ENCODE data around the gene SYK.

SYK gene

GRCh38 chr9:90826326-90827020 is 24.9 kb downstream of the SYK start:
- no peaks in the 10 kb centered on the region for H3K27me3 Mint-ChIP-seq
- no peak overlapping the region for H3K27ac Mint-ChIP-seq
- H3K4me3 Mint-ChIP-seq: no peak overlapping the region
- H3K9me3 Mint-ChIP-seq: no peaks in the 10 kb centered on the region
- peaks cover 25% of the 10 kb centered on the region for H3K4me1 Mint-ChIP-seq (ENCODE audit: low read depth)
- H3K36me3 Mint-ChIP-seq (ENCODE audit: low read depth): no peaks in the 10 kb centered on the region

- Mint-ChIP-seq H3K4me3 (peak overlapping the region; percentile 27), H3K27ac (no peak overlapping the region), H3K27me3 (no peaks in the 10 kb centered on the region), H3K4me1 (ENCODE audit: low read depth) (peaks cover 30% of the 10 kb centered on the region), H3K36me3 (ENCODE audit: low read depth) (no peaks in the 10 kb centered on the region), H3K9me3 (no peaks in the 10 kb centered on the region)
These were observed 25.7 kb downstream of the SYK start for GRCh38 chr9:90827181-90827871.

- Mint-ChIP-seq H3K36me3 (ENCODE audit: low read depth) (no peaks in the 10 kb centered on the region), H3K27ac (no peak overlapping the region), H3K27me3 (no peaks in the 10 kb centered on the region), H3K9me3 (no peaks in the 10 kb centered on the region), H3K4me3 (no peak overlapping the region), H3K4me1 (ENCODE audit: low read depth) (peaks cover 35% of the 10 kb centered on the region)
These were observed 28.4 kb downstream of the SYK start for GRCh38 chr9:90830051-90830450.

- Mint-ChIP-seq H3K4me3 (peak overlapping the region; percentile 3), H3K27ac (no peak overlapping the region), H3K4me1 (ENCODE audit: low read depth) (peaks cover 30% of the 10 kb centered on the region), H3K9me3 (no peaks in the 10 kb centered on the region), H3K36me3 (ENCODE audit: low read depth) (no peaks in the 10 kb centered on the region), H3K27me3 (no peaks in the 10 kb centered on the region)
These were observed 29.4 kb downstream of the SYK start for GRCh38 chr9:90830977-90831376.

- Mint-ChIP-seq H3K9me3 (no peaks in the 10 kb centered on the region), H3K27me3 (no peaks in the 10 kb centered on the region), H3K27ac (no peak overlapping the region), H3K4me3 (no peak overlapping the region), H3K4me1 (ENCODE audit: low read depth) (peaks cover 27% of the 10 kb centered on the region), H3K36me3 (ENCODE audit: low read depth) (no peaks in the 10 kb centered on the region)
These were observed 30.6 kb downstream of the SYK start for GRCh38 chr9:90832261-90832660.

GRCh38 chr9:90834828-90835595 is 33.4 kb downstream of the SYK start:
- H3K4me1 Mint-ChIP-seq (ENCODE audit: low read depth): peaks cover 40% of the 10 kb centered on the region
- H3K4me3 Mint-ChIP-seq: no peak overlapping the region
- H3K27me3 Mint-ChIP-seq: no peaks in the 10 kb centered on the region
- H3K9me3 Mint-ChIP-seq: no peaks in the 10 kb centered on the region
- H3K36me3 Mint-ChIP-seq (ENCODE audit: low read depth): no peaks in the 10 kb centered on the region
- H3K27ac Mint-ChIP-seq: no peak overlapping the region

- peaks cover 33% of the 10 kb centered on the region for H3K4me1 Mint-ChIP-seq (ENCODE audit: low read depth)
- H3K36me3 Mint-ChIP-seq (ENCODE audit: low read depth): no peaks in the 10 kb centered on the region
- H3K27ac Mint-ChIP-seq: no peak overlapping the region
- no peaks in the 10 kb centered on the region for H3K27me3 Mint-ChIP-seq
- no peaks in the 10 kb centered on the region for H3K9me3 Mint-ChIP-seq
- H3K4me3 Mint-ChIP-seq: no peak overlapping the region
These were observed 34.9 kb downstream of the SYK start for GRCh38 chr9:90836411-90837080.

GRCh38 chr9:90838098-90838497 is 36.5 kb downstream of the SYK start:
- no peaks in the 10 kb centered on the region for H3K36me3 Mint-ChIP-seq (ENCODE audit: low read depth)
- peaks cover 28% of the 10 kb centered on the region for H3K4me1 Mint-ChIP-seq (ENCODE audit: low read depth)
- no peaks in the 10 kb centered on the region for H3K27me3 Mint-ChIP-seq
- no peaks in the 10 kb centered on the region for H3K9me3 Mint-ChIP-seq
- no peak overlapping the region for H3K27ac Mint-ChIP-seq
- no peak overlapping the region for H3K4me3 Mint-ChIP-seq

GRCh38 chr9:90838581-90839154 is 37.0 kb downstream of the SYK start:
- Mint-ChIP-seq H3K9me3 (no peaks in the 10 kb centered on the region), H3K36me3 (ENCODE audit: low read depth) (no peaks in the 10 kb centered on the region), H3K4me1 (ENCODE audit: low read depth) (peaks cover 28% of the 10 kb centered on the region), H3K27me3 (no peaks in the 10 kb centered on the region), H3K4me3 (no peak overlapping the region), H3K27ac (no peak overlapping the region)

- no peaks in the 10 kb centered on the region for H3K9me3 Mint-ChIP-seq
- H3K36me3 Mint-ChIP-seq (ENCODE audit: low read depth): no peaks in the 10 kb centered on the region
- peaks cover 28% of the 10 kb centered on the region for H3K4me1 Mint-ChIP-seq (ENCODE audit: low read depth)
- no peak overlapping the region for H3K27ac Mint-ChIP-seq
- H3K4me3 Mint-ChIP-seq: no peak overlapping the region
- no peaks in the 10 kb centered on the region for H3K27me3 Mint-ChIP-seq
These were observed 37.6 kb downstream of the SYK start for GRCh38 chr9:90839183-90839728.

- Mint-ChIP-seq H3K27ac (no peak overlapping the region), H3K9me3 (no peaks in the 10 kb centered on the region), H3K27me3 (no peaks in the 10 kb centered on the region), H3K4me3 (no peak overlapping the region), H3K4me1 (ENCODE audit: low read depth) (peaks cover 23% of the 10 kb centered on the region), H3K36me3 (ENCODE audit: low read depth) (no peaks in the 10 kb centered on the region)
These were observed 39.1 kb downstream of the SYK start for GRCh38 chr9:90840696-90841095.

- Mint-ChIP-seq H3K36me3 (ENCODE audit: low read depth) (no peaks in the 10 kb centered on the region), H3K4me3 (no peak overlapping the region), H3K9me3 (no peaks in the 10 kb centered on the region), H3K27ac (no peak overlapping the region), H3K4me1 (ENCODE audit: low read depth) (peaks cover 23% of the 10 kb centered on the region), H3K27me3 (no peaks in the 10 kb centered on the region)
These were observed 39.6 kb downstream of the SYK start for GRCh38 chr9:90841213-90841612.

GRCh38 chr9:90841615-90842014 is 40.0 kb downstream of the SYK start:
- Mint-ChIP-seq H3K4me3 (no peak overlapping the region), H3K9me3 (no peaks in the 10 kb centered on the region), H3K36me3 (ENCODE audit: low read depth) (no peaks in the 10 kb centered on the region), H3K27me3 (no peaks in the 10 kb centered on the region), H3K4me1 (ENCODE audit: low read depth) (peaks cover 23% of the 10 kb centered on the region), H3K27ac (no peak overlapping the region)

- Mint-ChIP-seq H3K27ac (no peak overlapping the region), H3K4me1 (ENCODE audit: low read depth) (peaks cover 23% of the 10 kb centered on the region), H3K9me3 (no peaks in the 10 kb centered on the region), H3K4me3 (no peak overlapping the region), H3K27me3 (no peaks in the 10 kb centered on the region), H3K36me3 (ENCODE audit: low read depth) (no peaks in the 10 kb centered on the region)
These were observed 40.7 kb downstream of the SYK start for GRCh38 chr9:90842176-90842777.

Measured in stimulated activated naive CD8-positive, alpha-beta T cell treated with anti-CD3 and anti-CD28 coated beads, Interleukin-15, Interleukin-2, amounts not matched to agents 100 ng/mL and 50 ng/mL, for 24 hours (primary cell).